GM12872 (cell line): Measurements from ENCODE around the gene LRRC27.

Experiments
- CTCF ChIP-seq: IDR thresholded peaks from 3 replicates; pipeline ENCODE4 v1.5.1; 2011; ENCODE audit warnings: low read depth, mild to moderate bottlenecking, low read length, moderate library complexity; ENCODE audit not compliant: insufficient read depth

The LRRC27 gene

DNA sequence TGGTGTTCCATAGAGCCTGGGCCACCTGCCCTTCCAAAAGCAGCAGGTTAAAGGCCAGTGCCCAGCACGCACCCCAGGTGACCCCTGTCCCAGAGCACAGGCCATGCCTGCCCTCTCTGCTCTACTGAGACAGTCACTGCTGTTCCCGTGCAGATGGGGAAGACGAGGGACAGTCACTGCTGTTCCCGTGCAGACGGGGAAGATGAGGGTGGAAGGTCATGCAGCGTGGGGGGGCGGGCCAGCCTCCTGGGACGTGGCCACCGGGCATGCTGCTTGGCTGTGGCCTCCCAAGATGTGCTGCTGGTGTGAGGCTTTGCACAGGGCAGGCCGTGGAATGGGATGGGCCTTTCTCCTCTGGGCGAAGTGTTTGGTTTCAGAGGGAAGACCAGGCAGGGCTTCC is 18.4 kb downstream of the LRRC27 start:
- no peak for TF ChIP-seq CTCF

DNA sequence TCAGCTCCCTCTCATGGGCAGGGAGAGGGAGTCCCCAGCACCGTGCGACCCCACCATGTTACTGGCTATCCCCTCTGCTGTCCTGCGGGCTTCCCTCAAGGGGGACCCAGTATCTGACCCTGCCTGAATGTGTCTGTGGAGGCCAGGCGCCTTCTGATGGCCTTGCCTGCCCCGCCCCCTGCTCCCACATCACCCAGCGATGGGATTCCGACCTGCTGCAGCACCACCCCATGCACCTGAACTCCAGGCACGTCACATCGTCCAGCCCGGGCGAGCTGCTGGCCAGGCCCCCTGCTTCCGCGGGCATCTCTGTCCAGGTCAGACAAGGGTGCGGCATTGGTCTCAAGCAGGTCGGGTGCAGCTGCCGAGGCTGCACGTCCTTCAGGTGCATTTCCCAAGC is 19.0 kb downstream of the LRRC27 start:
- TF ChIP-seq CTCF = no peak

GRCh38 chr10:132351611-132352010 is 19.6 kb downstream of the LRRC27 start:
- no peak for TF ChIP-seq CTCF

DNA sequence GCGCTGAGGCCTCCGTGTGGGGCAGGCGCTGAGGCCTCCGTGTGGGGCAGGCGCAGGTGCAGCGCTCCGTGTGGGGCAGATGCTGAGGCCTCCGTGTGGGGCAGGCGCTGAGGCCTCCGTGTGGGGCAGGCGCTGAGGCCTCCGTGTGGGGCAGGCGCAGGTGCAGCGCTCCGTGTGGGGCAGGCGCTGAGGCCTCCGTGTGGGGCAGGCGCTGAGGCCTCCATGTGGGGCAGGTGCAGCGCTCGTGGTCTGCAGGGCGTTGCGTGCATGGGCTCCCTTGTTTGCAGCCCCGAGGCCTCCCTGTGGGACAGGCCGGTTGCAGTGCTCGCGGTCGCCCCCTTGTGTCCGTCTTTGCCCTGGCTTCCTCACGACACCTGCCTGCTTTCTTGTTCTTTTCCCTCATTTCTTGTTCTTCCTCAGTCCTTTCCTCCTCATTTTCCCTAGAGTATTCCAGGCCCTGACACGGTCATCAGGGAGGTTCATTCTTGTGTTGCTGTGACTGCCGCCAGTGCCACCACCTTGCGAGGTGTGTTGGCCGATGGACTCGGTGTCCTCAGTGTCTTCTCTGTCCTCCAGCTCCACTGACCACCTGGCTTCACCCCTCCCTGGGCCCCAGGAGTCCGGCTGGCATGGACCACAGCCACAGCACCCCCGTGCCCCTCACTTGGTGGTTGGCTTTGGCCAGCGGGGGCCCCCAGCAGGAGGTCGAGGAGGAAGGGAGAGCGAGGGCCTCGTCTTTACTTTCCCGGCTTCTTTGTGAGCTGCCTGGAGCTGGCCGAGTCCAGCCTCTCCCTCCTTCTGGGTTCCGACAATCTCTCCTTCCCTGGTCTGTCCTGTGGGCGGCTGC is 20.7 kb downstream of the LRRC27 start:
- TF ChIP-seq CTCF = peak; percentile 92

GRCh38 chr10:132353456-132354355 is 21.7 kb downstream of the LRRC27 start:
- TF ChIP-seq CTCF = no peak

- no peak for TF ChIP-seq CTCF
Measured at GRCh38 chr10:132354356-132355094, 22.5 kb downstream of the LRRC27 start.

DNA sequence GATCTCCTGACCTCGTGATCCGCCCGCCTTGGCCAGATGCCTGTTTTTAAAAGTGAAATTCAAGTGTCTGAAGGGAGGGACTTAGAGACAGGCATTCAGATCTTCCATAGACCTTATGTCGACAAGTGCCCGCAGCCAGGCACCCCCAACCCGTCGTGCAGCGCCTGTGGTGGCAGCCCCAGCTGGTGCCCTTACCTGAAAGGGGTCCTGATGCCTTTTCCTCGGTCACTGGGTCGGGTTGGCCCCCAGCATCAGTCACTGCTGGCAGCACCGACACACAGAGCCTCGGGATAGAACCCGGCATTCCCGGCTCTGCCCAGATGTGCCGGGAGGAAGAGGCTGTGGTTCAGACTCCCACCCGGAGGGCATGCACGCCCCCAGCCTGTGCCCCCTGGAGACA is 23.3 kb downstream of the LRRC27 start:
- no peak for TF ChIP-seq CTCF
